Measurements from ENCODE around the gene ZCCHC10.
A peak's percentile ranks its signal among the peaks of the same experiment; 100 is the strongest.
"Not testable (repeated sequence)": the region's sequence is repeated elsewhere in the genome, so short reads cannot be mapped to it uniquely, and the experiment has no call there.

The ZCCHC10 gene

GRCh38 chr5:133025804-133026663, at the start of gene ZCCHC10:
TSS of gene ZCCHC10 (minus strand) at chr5:133026549. CDS start at chr5:133026537, 12 bp downstream.
- DNase-seq = peak; percentile 94

- DNase-seq = no peak
Measured at GRCh38 chr5:133075572-133076536, 49.5 kb upstream of the ZCCHC10 start.

- DNase-seq = no peak
Measured at GRCh38 chr5:133072021-133072420, 45.7 kb upstream of the ZCCHC10 start.

- DNase-seq = no peak
Measured at GRCh38 chr5:133066045-133066444, 39.7 kb upstream of the ZCCHC10 start.

GRCh38 chr5:133065471-133065870, 39.1 kb upstream of the ZCCHC10 start:
- DNase-seq = no peak

- no peak for DNase-seq
Measured at GRCh38 chr5:133063965-133064364, 37.6 kb upstream of the ZCCHC10 start.

- no peak for DNase-seq
Measured at GRCh38 chr5:133062276-133062675, 35.9 kb upstream of the ZCCHC10 start.

- DNase-seq = no peak
Measured at GRCh38 chr5:133059621-133060020, 33.3 kb upstream of the ZCCHC10 start.

GRCh38 chr5:133056891-133057290, 30.5 kb upstream of the ZCCHC10 start:
- DNase-seq = no peak

GRCh38 chr5:133054697-133055471, 28.5 kb upstream of the ZCCHC10 start:
- no peak for DNase-seq

GRCh38 chr5:133053448-133053847, 27.1 kb upstream of the ZCCHC10 start:
- DNase-seq = no peak

- peak; percentile 80 for DNase-seq
Measured at GRCh38 chr5:133052317-133053175, 26.2 kb upstream of the ZCCHC10 start.

- DNase-seq = peak; percentile 97
Measured at GRCh38 chr5:133051542-133052316, 25.4 kb upstream of the ZCCHC10 start, which contains the start of gene HSPA4. TSS of gene HSPA4 (plus strand) at chr5:133052013. CDS start at chr5:133052251, 238 bp downstream.

GRCh38 chr5:133051061-133051541, 24.8 kb upstream of the ZCCHC10 start:
- no peak for DNase-seq

- DNase-seq = no peak
Measured at GRCh38 chr5:133050521-133050920, 24.2 kb upstream of the ZCCHC10 start.

GRCh38 chr5:133049726-133050048, 23.3 kb upstream of the ZCCHC10 start:
- DNase-seq = no peak

- DNase-seq = no peak
Measured at GRCh38 chr5:133048993-133049725, 22.8 kb upstream of the ZCCHC10 start.

- no peak for DNase-seq
Measured at GRCh38 chr5:133047404-133047803, 21.1 kb upstream of the ZCCHC10 start.

- not testable (repeated sequence) for DNase-seq
Measured at GRCh38 chr5:133046560-133046959, 20.2 kb upstream of the ZCCHC10 start.

GRCh38 chr5:133041910-133042309, 15.6 kb upstream of the ZCCHC10 start:
- DNase-seq = no peak

All from activated CD8-positive, alpha-beta memory T cell treated with anti-CD3 and anti-CD28 coated beads for 24 hours (primary cell).